K562 (cell line): Measurements from ENCODE around the gene MLST8. TPM values are rescaled to one million over a fixed set of nuclear protein-coding genes. Genes with fewer than 3 reads are reported as not detected.

Experiments used
- CCNT2 ChIP-seq: IDR thresholded peaks from 2 replicates; pipeline ENCODE4 v1.6.1; 2011; ENCODE audit warnings: borderline replicate concordance, low read depth, mild to moderate bottlenecking, moderate library complexity, mixed read lengths, low read length; ENCODE audit not compliant: insufficient read length; ENCODE audit errors: extremely low read depth
- CXXC5 ChIP-seq: fragments of 250-450 bp; sonication (Bioruptor Pico); IDR thresholded peaks from 2 replicates; pipeline ENCODE4 v1.8.0; 2022; ENCODE audit warnings: inconsistent platforms, mild to moderate bottlenecking, moderate library complexity
- FOXK1 ChIP-seq: sonication (generic); formaldehyde crosslinking; IDR thresholded peaks from 2 replicates; pipeline ENCODE4 v1.8.0; 2022; ENCODE audit warnings: missing genetic modification reagents, mild to moderate bottlenecking, borderline replicate concordance
- GABPA ChIP-seq: fragments of 200-800 bp; sonication (Bioruptor generic); conservative IDR thresholded peaks from 2 replicates; pipeline ENCODE4 v1.6.1; 2016; ENCODE audit warnings: low read depth, missing genetic modification characterization, missing compliant biosample characterization
- HMGN3 ChIP-seq: IDR thresholded peaks from 2 replicates; pipeline ENCODE4 v1.6.1; 2011; ENCODE audit warnings: borderline replicate concordance, low read depth, mild to moderate bottlenecking, mixed read lengths, low read length; ENCODE audit not compliant: insufficient read length; ENCODE audit errors: extremely low read depth
- HOXB6 ChIP-seq: fragments of 250-450 bp; sonication (Bioruptor Pico); IDR thresholded peaks from 2 replicates; pipeline ENCODE4 v1.5.1; 2022; ENCODE audit warnings: mild to moderate bottlenecking, borderline replicate concordance
- JUND ChIP-seq, 2 experiments: IDR thresholded peaks; 2 replicates in 1 of 2; 3 replicates in 1 of 2; pipeline ENCODE4 v1.6.1; 2011; ENCODE audit warnings: borderline replicate concordance in 2 of 2, low read depth in 2 of 2, low read length in 2 of 2, improper control_type of control experiment in 1 of 2, missing biosample characterization in 1 of 2, missing genetic modification characterization in 1 of 2, missing genetic modification reagents in 1 of 2
- KAT7 ChIP-seq: sonication (generic); formaldehyde crosslinking; IDR thresholded peaks from 2 replicates; pipeline ENCODE4 v1.8.0; 2022; ENCODE audit warnings: missing genetic modification reagents, mild to moderate bottlenecking, borderline replicate concordance
- KAT8 ChIP-seq: fragments of 450-650 bp; IDR thresholded peaks from 2 replicates; pipeline ENCODE4 v1.6.1; 2016; ENCODE audit warnings: low read depth, mild to moderate bottlenecking
- KLF16 ChIP-seq: IDR thresholded peaks from 2 replicates; pipeline ENCODE4 v1.6.1; 2016; ENCODE audit warnings: antibody characterized with exemption
- LCOR ChIP-seq: sonication (generic); formaldehyde crosslinking; IDR thresholded peaks from 2 replicates; pipeline ENCODE4 v1.8.0; 2022; ENCODE audit warnings: mild to moderate bottlenecking, missing genetic modification reagents
- NR2C1 ChIP-seq, 2 experiments: fragments of 450-650 bp; IDR thresholded peaks; 2 replicates each; pipeline ENCODE4 v1.6.1; 2017; ENCODE audit warnings: mild to moderate bottlenecking in 2 of 2, antibody characterized with exemption in 1 of 2, inconsistent platforms in 1 of 2, missing compliant biosample characterization in 1 of 2, missing genetic modification characterization in 1 of 2
- PHF21A ChIP-seq: fragments of 450-650 bp; IDR thresholded peaks from 2 replicates; pipeline ENCODE4 v1.6.1; 2017; ENCODE audit warnings: low read depth, borderline replicate concordance
- RUNX1 ChIP-seq: sonication (generic); IDR thresholded peaks from 2 replicates; pipeline ENCODE4 v1.6.1; 2016; ENCODE audit warnings: antibody characterized with exemption, low read depth
- SAFB ChIP-seq: fragments of 200-400 bp; formaldehyde crosslinking; IDR thresholded peaks from 2 replicates; pipeline ENCODE4 v1.6.1; 2017; ENCODE audit warnings: low read depth, low read length, borderline replicate concordance
- SMARCA5 ChIP-seq: fragments of 450-650 bp; IDR thresholded peaks from 2 replicates; pipeline ENCODE4 v1.6.1; 2016
- STAT5A ChIP-seq: IDR thresholded peaks from 2 replicates; pipeline ENCODE4 v1.6.1; 2012; ENCODE audit warnings: low read length, inconsistent platforms, borderline replicate concordance
- ZNF121 ChIP-seq: sonication (generic); formaldehyde crosslinking; conservative IDR thresholded peaks from 2 replicates; pipeline ENCODE4 v1.8.0; 2022; ENCODE audit warnings: missing genetic modification reagents
- ZNF274 ChIP-seq: IDR thresholded peaks from 2 replicates; pipeline ENCODE4 v1.6.1; 2011; ENCODE audit warnings: low read depth, mild to moderate bottlenecking, low read length, moderate library complexity, borderline replicate concordance
- ZNF584 ChIP-seq: fragments of 200-800 bp; sonication (Bioruptor generic); IDR thresholded peaks from 2 replicates; pipeline ENCODE4 v1.6.1; 2016; ENCODE audit warnings: low read depth, mild to moderate bottlenecking, missing genetic modification characterization, missing compliant biosample characterization
- ZNF644 ChIP-seq: fragments of 200-800 bp; sonication (Bioruptor generic); IDR thresholded peaks from 2 replicates; pipeline ENCODE4 v1.6.1; 2016; ENCODE audit warnings: low read depth, missing genetic modification characterization, missing compliant biosample characterization
- ZZZ3 ChIP-seq: fragments of 450-650 bp; IDR thresholded peaks from 2 replicates; pipeline ENCODE4 v1.6.1; 2016; ENCODE audit warnings: antibody characterized with exemption, mild to moderate bottlenecking, moderate library complexity
- polyA plus RNA-seq, 8 experiments: library from polyadenylated mRNA; depleted of rRNA in 4 of 8; stranded (reverse) in 5 of 8; unstranded in 3 of 8; fragments of >200 nt; fragmentation: Nextera tagmentation in 2 of 8; fragmentation: Illumina TruSeq in 1 of 8; extraction: Ambion mirVana in 2 of 8; extraction: Trizol in 1 of 8; gene quantifications; 2 replicates each; pipeline versions ENCODE4 v1.2.1 to v1.2.3, GENCODE V29; 2011 to 2014; ENCODE audit warnings: inconsistent platforms in 1 of 8, missing spikeins in 1 of 8
- total RNA-seq, 7 experiments: library from RNA; depleted of rRNA in 6 of 7; stranded (reverse); fragments of >200 nt in 6 of 7; fragmentation: Illumina TruSeq in 2 of 7; extraction: Trizol in 2 of 7; gene quantifications; 2 replicates each; pipeline versions ENCODE4 v1.2.1 to v1.2.3, GENCODE V29; 2011 to 2021; ENCODE audit warnings: low replicate concordance in 1 of 7
- TF ChIP-seq, protein P1 (sequence below): IDR thresholded peaks from 3 replicates; pipeline ENCODE4 v1.6.1; 2011; ENCODE audit warnings: borderline replicate concordance, mild to moderate bottlenecking, moderate library complexity; ENCODE audit not compliant: insufficient read length; ENCODE audit errors: extremely low read depth
- TF ChIP-seq, protein P2 (sequence below): IDR thresholded peaks from 2 replicates; pipeline ENCODE4 v1.6.1; 2011; ENCODE audit not compliant: insufficient read length; ENCODE audit errors: extremely low read depth

MLST8 gene
- total and polyA plus RNA-seq, 9 of the 15 experiments (the other 6 are each of a cell fraction or from before 2014, with no cell fraction given) = 1.5 to 116 (median 43.3) TPM

DNA sequence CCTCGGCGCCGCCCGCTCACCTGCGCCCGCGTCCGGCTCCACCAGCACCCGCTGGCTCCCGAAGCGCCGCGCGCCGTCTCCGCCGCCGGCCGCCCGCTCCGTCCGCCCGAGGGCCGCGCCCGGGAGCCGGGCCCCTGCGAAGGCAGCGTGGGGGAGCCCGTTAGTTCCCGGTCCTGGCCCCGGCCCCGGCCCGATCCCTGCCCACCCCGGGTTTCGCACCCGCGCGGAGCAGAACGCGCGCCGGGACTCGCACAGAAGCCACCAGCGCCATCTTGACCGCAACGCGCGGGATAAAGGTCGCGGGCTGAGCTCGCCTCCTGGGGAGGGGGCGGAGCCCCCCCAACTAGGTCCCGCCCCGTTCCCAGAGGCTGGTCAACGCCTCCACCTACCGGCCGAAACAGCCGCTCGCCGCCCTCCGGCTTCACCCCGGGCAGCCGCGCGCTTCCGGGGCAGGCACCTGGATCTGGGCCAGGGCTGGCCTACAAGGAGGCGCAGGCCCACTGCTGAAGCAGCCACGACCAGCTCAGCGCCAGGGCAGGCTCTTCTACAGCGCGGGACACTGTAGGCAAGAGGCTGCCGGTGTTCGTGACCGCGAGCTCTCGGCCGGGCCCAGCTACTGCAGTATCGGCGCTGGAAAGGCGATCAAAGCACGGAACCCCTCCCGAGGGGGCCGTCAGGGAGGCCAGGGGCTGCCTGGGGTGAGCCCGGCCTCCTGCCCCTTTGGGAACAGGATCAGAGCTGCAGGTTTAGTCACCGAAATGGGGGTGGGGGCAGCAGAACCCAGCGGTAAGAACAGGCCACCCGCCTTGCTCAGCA lies 46.2 kb downstream of the MLST8 start, which contains the start of gene ECI1 (continued):
- TF ChIP-seq, protein P1, sequence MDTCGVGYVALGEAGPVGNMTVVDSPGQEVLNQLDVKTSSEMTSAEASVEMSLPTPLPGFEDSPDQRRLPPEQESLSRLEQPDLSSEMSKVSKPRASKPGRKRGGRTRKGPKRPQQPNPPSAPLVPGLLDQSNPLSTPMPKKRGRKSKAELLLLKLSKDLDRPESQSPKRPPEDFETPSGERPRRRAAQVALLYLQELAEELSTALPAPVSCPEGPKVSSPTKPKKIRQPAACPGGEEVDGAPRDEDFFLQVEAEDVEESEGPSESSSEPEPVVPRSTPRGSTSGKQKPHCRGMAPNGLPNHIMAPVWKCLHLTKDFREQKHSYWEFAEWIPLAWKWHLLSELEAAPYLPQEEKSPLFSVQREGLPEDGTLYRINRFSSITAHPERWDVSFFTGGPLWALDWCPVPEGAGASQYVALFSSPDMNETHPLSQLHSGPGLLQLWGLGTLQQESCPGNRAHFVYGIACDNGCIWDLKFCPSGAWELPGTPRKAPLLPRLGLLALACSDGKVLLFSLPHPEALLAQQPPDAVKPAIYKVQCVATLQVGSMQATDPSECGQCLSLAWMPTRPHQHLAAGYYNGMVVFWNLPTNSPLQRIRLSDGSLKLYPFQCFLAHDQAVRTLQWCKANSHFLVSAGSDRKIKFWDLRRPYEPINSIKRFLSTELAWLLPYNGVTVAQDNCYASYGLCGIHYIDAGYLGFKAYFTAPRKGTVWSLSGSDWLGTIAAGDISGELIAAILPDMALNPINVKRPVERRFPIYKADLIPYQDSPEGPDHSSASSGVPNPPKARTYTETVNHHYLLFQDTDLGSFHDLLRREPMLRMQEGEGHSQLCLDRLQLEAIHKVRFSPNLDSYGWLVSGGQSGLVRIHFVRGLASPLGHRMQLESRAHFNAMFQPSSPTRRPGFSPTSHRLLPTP = no peak
- TF ChIP-seq JUND (IDR thresholded peaks at IDR 0.05; ENCODE audit: borderline replicate concordance, low read depth, low read length) (peak; percentile 35; the same call in 1 of the 2 replicates), JUND (tag; IDR thresholded peaks at IDR 0.05; ENCODE audit: borderline replicate concordance, low read depth, low read length) (no peak; the same call in 2 of the 3 replicates), NR2C1 (IDR thresholded peaks at IDR 0.05) (peak; percentile 68), NR2C1 (tag; IDR thresholded peaks at IDR 0.05) (peak; percentile 81), FOXK1 (CRISPR knock-in tag) (no peak), RUNX1 (peak; percentile 86; the same call in 1 of the 2 replicates), ZNF644 (tag) (no peak), ZNF274 (no peak), HOXB6 (CRISPR knock-in tag) (no peak; the same call in 1 of the 2 replicates), LCOR (0 out of 2 replicates have a peak, but pooled peaks have one; percentile 61), KAT8 (no peak), KLF16 (peak; percentile 81), CCNT2 (peak; percentile 91), ZNF121 (CRISPR knock-in tag) (no peak), KAT7 (CRISPR knock-in tag) (peak; percentile 26; the same call in 1 of the 2 replicates), HMGN3 (peak; percentile 90), SMARCA5 (no peak), PHF21A (no peak), ZNF584 (CRISPR knock-in tag) (no peak), SAFB (0 out of 2 replicates have a peak, but pooled peaks have one; percentile 64), STAT5A (no peak), ZZZ3 (no peak), GABPA (tag) (peak; percentile 83), CXXC5 (CRISPR knock-in tag) (peak; percentile 85)
- TF ChIP-seq, protein P2, sequence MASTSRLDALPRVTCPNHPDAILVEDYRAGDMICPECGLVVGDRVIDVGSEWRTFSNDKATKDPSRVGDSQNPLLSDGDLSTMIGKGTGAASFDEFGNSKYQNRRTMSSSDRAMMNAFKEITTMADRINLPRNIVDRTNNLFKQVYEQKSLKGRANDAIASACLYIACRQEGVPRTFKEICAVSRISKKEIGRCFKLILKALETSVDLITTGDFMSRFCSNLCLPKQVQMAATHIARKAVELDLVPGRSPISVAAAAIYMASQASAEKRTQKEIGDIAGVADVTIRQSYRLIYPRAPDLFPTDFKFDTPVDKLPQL = no peak
